PC-3 (cell line): ENCODE measurements around the gene DACT1.

Experiments used
- CTCF ChIP-seq: fragments of 300-600 bp; sonication (generic); conservative IDR thresholded peaks from 2 replicates; pipeline ENCODE4 v1.5.1; 2017; ENCODE audit warnings: antibody characterized with exemption, low read depth, mild to moderate bottlenecking, low read length
- EZH2 ChIP-seq: fragments of 300-600 bp; sonication (generic); IDR thresholded peaks from one replicate; pipeline ENCODE4 v1.6.1; 2017; ENCODE audit warnings: antibody characterized with exemption, mild to moderate bottlenecking, low read length; ENCODE audit not compliant: unreplicated experiment

GRCh38 chr14:58660407-58660806 lies 22.6 kb downstream of the DACT1 start:
- TF ChIP-seq CTCF: no peak
- TF ChIP-seq EZH2: no peak
